Duodenal mucosa (tissue), 2 donors: ENCODE data around the gene SH3BP5.

Source experiments
- H3K27ac ChIP-seq: one replicate; pipeline ENCODE4 v1.7.0; 2013; ENCODE audit warnings: low read depth, low read length
- H3K27me3 ChIP-seq, 2 donors: one replicate each; pipeline ENCODE4 v1.7.0; 2013; ENCODE audit warnings: low read length in 2 of 2, control low read depth in 1 of 2; ENCODE audit not compliant: insufficient read depth in 2 of 2, control insufficient read depth in 1 of 2
- H3K36me3 ChIP-seq, 2 donors: one replicate each; pipeline ENCODE4 v1.7.0; 2013; ENCODE audit warnings: low read length in 2 of 2, control low read depth in 1 of 2; ENCODE audit not compliant: insufficient read depth in 2 of 2, control insufficient read depth in 1 of 2
- H3K4me1 ChIP-seq, 2 donors: one replicate each; pipeline ENCODE4 v1.7.0; 2013; ENCODE audit warnings: low read length in 2 of 2, control low read depth in 1 of 2; ENCODE audit not compliant: insufficient read depth in 2 of 2, control insufficient read depth in 1 of 2
- H3K4me3 ChIP-seq, 2 donors: one replicate each; pipeline ENCODE4 v1.7.0; 2013; ENCODE audit warnings: low read length in 2 of 2, low read depth in 1 of 2
- H3K9ac ChIP-seq, 2 donors: one replicate each; pipeline ENCODE4 v1.7.0; 2013; ENCODE audit warnings: low read length in 2 of 2, low read depth in 1 of 2
- H3K9me3 ChIP-seq, 2 donors: one replicate each; pipeline ENCODE4 v1.7.0; 2013; ENCODE audit warnings: low read length in 2 of 2, control low read depth in 1 of 2; ENCODE audit not compliant: control insufficient read depth in 1 of 2

Gene SH3BP5

GRCh38 chr3:15256861-15257341 lies 75.5 kb downstream of the SH3BP5 start:
- H3K4me3 ChIP-seq, result no peak overlapping the region
- no peaks in the 10 kb centered on the region for H3K27me3 ChIP-seq
- no peaks in the 10 kb centered on the region for H3K9me3 ChIP-seq
- H3K9ac ChIP-seq, result no peak overlapping the region
- peaks cover 46 to 76% of the 10 kb centered on the region in 2 donors for H3K36me3 ChIP-seq
- no peaks in the 10 kb centered on the region for H3K4me1 ChIP-seq
- H3K27ac ChIP-seq, result no peak overlapping the region

- Histone ChIP-seq H3K9me3 (no peaks in the 10 kb centered on the region), H3K9ac (no peak overlapping the region), H3K27me3 (no peaks in the 10 kb centered on the region), H3K4me1 (no peaks in the 10 kb centered on the region), H3K4me3 (no peak overlapping the region), H3K36me3 (peaks cover 49 to 77% of the 10 kb centered on the region in 2 donors), H3K27ac (no peak overlapping the region)
Observed at GRCh38 chr3:15255215-15255614, 77.2 kb downstream of the SH3BP5 start.

GRCh38 chr3:15253023-15253697 lies 79.2 kb downstream of the SH3BP5 start:
- Histone ChIP-seq H3K27ac (no peak overlapping the region), H3K4me3 (no peak overlapping the region), H3K27me3 (no peaks in the 10 kb centered on the region), H3K9me3 (no peaks in the 10 kb centered on the region), H3K4me1 (no peaks in the 10 kb centered on the region), H3K36me3 (peaks cover 47 to 71% of the 10 kb centered on the region in 2 donors), H3K9ac (no peak overlapping the region)

- no peaks in the 10 kb centered on the region for H3K9me3 ChIP-seq
- peaks cover 27 to 56% of the 10 kb centered on the region in 2 donors for H3K36me3 ChIP-seq
- no peak overlapping the region for H3K4me3 ChIP-seq
- H3K9ac ChIP-seq, result no peak overlapping the region
- no peak overlapping the region for H3K27ac ChIP-seq
- peaks cover 6 to 14% of the 10 kb centered on the region in 2 donors for H3K4me1 ChIP-seq
- no peaks in the 10 kb centered on the region for H3K27me3 ChIP-seq
Observed at GRCh38 chr3:15246186-15246585, 86.2 kb downstream of the SH3BP5 start.

GRCh38 chr3:15243822-15244482 lies 88.4 kb downstream of the SH3BP5 start:
- Histone ChIP-seq H3K36me3 (peaks cover 31 to 68% of the 10 kb centered on the region in 2 donors), H3K9me3 (no peaks in the 10 kb centered on the region)

GRCh38 chr3:15241341-15241740 lies 91.0 kb downstream of the SH3BP5 start:
- H3K4me3 ChIP-seq, result no peak overlapping the region
- peaks cover 18 to 61% of the 10 kb centered on the region in 2 donors for H3K36me3 ChIP-seq
- peaks cover 11 to 12% of the 10 kb centered on the region in 2 donors for H3K4me1 ChIP-seq
- no peak overlapping the region for H3K9ac ChIP-seq
- H3K27me3 ChIP-seq, result no peaks in the 10 kb centered on the region
- H3K9me3 ChIP-seq, result no peaks in the 10 kb centered on the region
- no peak overlapping the region for H3K27ac ChIP-seq

More at GRCh38 chr3:15243822-15244482, 88.4 kb downstream of the SH3BP5 start:
- Histone ChIP-seq H3K4me3 (no peak overlapping the region), H3K4me1 (peaks cover 11 to 14% of the 10 kb centered on the region in 2 donors), H3K27me3 (no peaks in the 10 kb centered on the region), H3K27ac (no peak overlapping the region), H3K9ac (no peak overlapping the region)

GRCh38 chr3:15229262-15229661 lies 103.1 kb downstream of the SH3BP5 start:
- Histone ChIP-seq H3K27ac (no peak overlapping the region), H3K9me3 (no peaks in the 10 kb centered on the region), H3K36me3 (peaks cover 25 to 59% of the 10 kb centered on the region in 2 donors), H3K4me3 (no peak overlapping the region), H3K9ac (no peak overlapping the region), H3K4me1 (no peaks in the 10 kb centered on the region), H3K27me3 (no peaks in the 10 kb centered on the region)

- Histone ChIP-seq H3K36me3 (peaks cover 18 to 55% of the 10 kb centered on the region in 2 donors), H3K27me3 (no peaks in the 10 kb centered on the region), H3K4me1 (no peaks in the 10 kb centered on the region)
Observed at GRCh38 chr3:15228147-15228546, 104.2 kb downstream of the SH3BP5 start.

GRCh38 chr3:15223685-15224572 lies 108.5 kb downstream of the SH3BP5 start:
- Histone ChIP-seq H3K36me3 (peaks cover 24 to 59% of the 10 kb centered on the region in 2 donors), H3K4me3 (no peak overlapping the region)

More at GRCh38 chr3:15228147-15228546, 104.2 kb downstream of the SH3BP5 start:
- Histone ChIP-seq H3K9me3 (no peaks in the 10 kb centered on the region), H3K27ac (no peak overlapping the region), H3K4me3 (no peak overlapping the region), H3K9ac (no peak overlapping the region)

More at GRCh38 chr3:15223685-15224572, 108.5 kb downstream of the SH3BP5 start:
- H3K27me3 ChIP-seq, result no peaks in the 10 kb centered on the region
- no peaks in the 10 kb centered on the region for H3K9me3 ChIP-seq
- H3K9ac ChIP-seq, result no peak overlapping the region
- H3K4me1 ChIP-seq, result no peaks in the 10 kb centered on the region
- H3K27ac ChIP-seq, result no peak overlapping the region
